Spinal cord (tissue), 10 donors: ENCODE results near the gene PPFIBP2. TPM values are rescaled to one million over a fixed set of nuclear protein-coding genes. Genes with fewer than 3 reads are reported as not detected.

Experiments
- DNase-seq, 6 donors: peaks; one replicate each; pipeline versions ENCODE4 v3.0.0 to v3.0.0-alpha.2; 2013 to 2015; ENCODE audit warnings: low spot score in 6 of 6, low read depth in 4 of 6
- H3K27ac ChIP-seq: one replicate; pipeline ENCODE4 v1.5.1; 2013; ENCODE audit warnings: low read depth, low read length, control low read depth
- H3K27me3 ChIP-seq: one replicate; pipeline ENCODE4 v1.6.1; 2013; ENCODE audit warnings: low read length; ENCODE audit not compliant: control insufficient read depth, insufficient read depth
- H3K36me3 ChIP-seq: one replicate; pipeline ENCODE4 v1.6.1; 2013; ENCODE audit warnings: low read length; ENCODE audit not compliant: control insufficient read depth, insufficient read depth
- H3K4me1 ChIP-seq: one replicate; pipeline ENCODE4 v1.6.1; 2013; ENCODE audit warnings: low read length; ENCODE audit not compliant: control insufficient read depth, insufficient read depth
- H3K4me3 ChIP-seq: one replicate; pipeline ENCODE4 v1.5.1; 2013; ENCODE audit warnings: low read depth, low read length, control low read depth
- H3K9me3 ChIP-seq: one replicate; pipeline ENCODE4 v1.6.1; 2013; ENCODE audit warnings: low read length; ENCODE audit not compliant: control insufficient read depth, insufficient read depth
- WGBS: methylation state at CpG from one replicate; pipeline ENCODE4 v1.1.5; 2013; ENCODE audit warnings: missing lambda C conversion rate; ENCODE audit not compliant: insufficient coverage; 5-methylcytosine and 5-hydroxymethylcytosine counted together
- polyA plus RNA-seq, 2 donors: library from polyadenylated mRNA; unstranded; fragments of 120-200 nt; gene quantifications; one replicate each; pipeline ENCODE4 v1.2.1, GENCODE V29; 2013; ENCODE audit not compliant: insufficient read length in 2 of 2
- total RNA-seq, 2 donors: library from RNA; depleted of rRNA in 1 of 2; stranded (reverse); fragments of 120-200 nt in 1 of 2; fragments of >200 nt in 1 of 2; gene quantifications; one replicate each; pipeline versions ENCODE4 v1.2.3 to v1.2.4, GENCODE V29; 2013 to 2014
- donor health status: healthy.

The PPFIBP2 gene
- total and polyA plus RNA-seq, 4 donors: 14.3 to 23.8 (median 19.1) TPM

DNA sequence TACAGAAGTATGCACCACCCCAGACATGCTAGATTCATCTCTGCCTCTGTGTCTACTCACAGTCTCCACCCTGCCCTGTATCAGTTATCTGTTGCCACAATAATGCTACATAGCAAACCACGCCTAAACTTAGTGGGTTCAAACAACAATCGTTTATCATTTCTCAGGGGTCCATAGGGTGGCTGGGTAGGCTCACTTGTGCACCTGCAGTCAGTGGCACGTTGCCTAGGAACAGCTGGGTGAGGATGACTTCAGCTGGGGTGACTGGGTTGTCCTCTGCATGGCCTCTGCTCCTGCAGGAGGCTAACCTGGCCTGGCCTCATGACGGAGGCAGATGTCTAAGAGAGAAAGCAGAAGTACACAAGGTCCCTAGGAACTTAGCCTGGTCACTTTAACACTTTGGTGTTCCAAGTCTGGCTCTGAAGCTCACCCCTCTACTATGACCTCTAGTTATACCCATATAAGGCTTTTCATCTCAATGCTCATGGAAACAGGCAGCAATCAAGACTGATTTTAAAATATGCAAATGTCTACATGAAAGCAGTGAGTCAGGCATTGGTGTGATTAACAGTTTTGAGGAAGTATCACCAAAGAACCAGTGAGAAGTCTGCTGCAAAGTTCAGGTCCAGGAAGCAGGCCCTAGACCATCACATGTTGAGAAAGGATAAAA, 17.8 kb upstream of the PPFIBP2 start:
- DNase-seq: no peak
- Histone ChIP-seq H3K27ac (no peak overlapping the region), H3K4me3 (no peak overlapping the region), H3K9me3 (no peaks in the 10 kb centered on the region), H3K27me3 (no peaks in the 10 kb centered on the region), H3K36me3 (no peaks in the 10 kb centered on the region), H3K4me1 (peaks cover 7% of the 10 kb centered on the region)
- 82% methylated on average over 3 of the region's 4 CpGs for whole genome bisulfite sequencing

DNA sequence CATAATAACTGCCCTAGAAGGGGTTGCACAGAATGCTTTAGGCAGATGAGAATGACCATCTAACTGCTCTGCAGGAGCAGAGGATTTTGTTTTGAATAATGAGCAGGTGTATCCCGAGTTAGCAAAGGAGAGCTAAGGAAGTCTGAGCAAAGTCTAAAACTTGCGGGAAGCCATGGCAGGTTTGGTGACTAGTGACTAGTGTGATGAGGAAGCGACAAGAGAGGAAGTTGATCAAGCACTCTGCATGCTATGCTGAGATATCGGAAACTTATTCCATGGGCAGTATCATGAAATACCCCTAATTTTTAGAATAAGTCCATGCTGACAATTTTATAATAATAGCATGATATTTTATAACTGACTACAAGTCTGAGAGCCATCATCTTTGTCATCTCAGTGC, 15.6 kb upstream of the PPFIBP2 start:
- no peak for DNase-seq
- no peaks in the 10 kb centered on the region for H3K9me3 ChIP-seq
- H3K27me3 ChIP-seq: no peaks in the 10 kb centered on the region

DNA sequence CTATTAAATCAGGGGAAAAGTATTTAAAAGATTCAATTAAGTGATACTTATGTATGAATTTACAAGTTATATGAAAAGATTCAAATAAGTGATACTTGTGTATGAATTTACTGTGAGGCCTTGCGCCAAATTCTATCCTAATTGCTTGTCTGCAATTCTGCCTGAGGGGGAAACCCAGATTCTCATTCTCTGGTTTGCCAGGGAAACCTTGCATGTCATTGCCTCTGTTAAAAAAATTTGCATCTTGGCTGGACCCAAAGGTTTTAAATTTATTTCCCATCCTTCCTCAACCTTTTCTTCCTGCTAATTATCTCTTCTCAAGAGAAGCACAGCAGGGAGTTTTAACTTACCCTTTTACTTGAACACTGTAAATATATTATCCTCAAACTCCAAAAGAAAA, 14.7 kb upstream of the PPFIBP2 start:
- Histone ChIP-seq H3K36me3 (no peaks in the 10 kb centered on the region), H3K9me3 (no peaks in the 10 kb centered on the region), H3K27ac (no peak overlapping the region), H3K4me3 (no peak overlapping the region), H3K4me1 (peaks cover 7% of the 10 kb centered on the region), H3K27me3 (no peaks in the 10 kb centered on the region)
- 27% methylated on average over 1 of the region's 1 CpG for WGBS
- DNase-seq: peak in 2 of 6 donors; percentile 69 to 84

More for the DNA sequence above, 15.6 kb upstream of the PPFIBP2 start:
- 87% methylated on average over 2 of the region's 4 CpGs for WGBS
- Histone ChIP-seq H3K4me3 (no peak overlapping the region), H3K4me1 (peaks cover 7% of the 10 kb centered on the region), H3K27ac (no peak overlapping the region), H3K36me3 (no peaks in the 10 kb centered on the region)

DNA sequence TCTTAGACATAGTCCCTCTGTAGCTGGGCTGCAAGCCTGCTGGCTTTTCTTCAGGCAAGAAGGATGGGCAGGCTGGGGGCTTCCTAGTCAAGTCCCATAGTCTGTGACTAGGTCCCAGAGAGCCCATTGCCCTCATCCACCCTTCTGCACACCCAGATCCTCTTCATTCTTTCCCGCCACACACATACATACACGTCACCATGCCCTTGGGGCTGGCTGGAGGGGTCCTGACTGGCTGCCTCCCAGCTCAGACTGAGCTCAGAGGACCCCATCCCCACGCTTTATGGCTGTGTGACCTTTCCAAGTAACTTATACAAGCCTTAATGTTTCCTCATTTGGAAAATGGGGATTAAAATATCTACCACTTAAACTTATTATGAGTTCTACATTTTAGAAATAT, 13.5 kb upstream of the PPFIBP2 start:
- peaks cover 7% of the 10 kb centered on the region for H3K4me1 ChIP-seq
- no peaks in the 10 kb centered on the region for H3K9me3 ChIP-seq
- no peaks in the 10 kb centered on the region for H3K36me3 ChIP-seq
- H3K27me3 ChIP-seq: no peaks in the 10 kb centered on the region
- DNase-seq: no peak
- WGBS: 88% methylated on average over 2 of the region's 3 CpGs
- no peak overlapping the region for H3K27ac ChIP-seq
- no peak overlapping the region for H3K4me3 ChIP-seq

DNA sequence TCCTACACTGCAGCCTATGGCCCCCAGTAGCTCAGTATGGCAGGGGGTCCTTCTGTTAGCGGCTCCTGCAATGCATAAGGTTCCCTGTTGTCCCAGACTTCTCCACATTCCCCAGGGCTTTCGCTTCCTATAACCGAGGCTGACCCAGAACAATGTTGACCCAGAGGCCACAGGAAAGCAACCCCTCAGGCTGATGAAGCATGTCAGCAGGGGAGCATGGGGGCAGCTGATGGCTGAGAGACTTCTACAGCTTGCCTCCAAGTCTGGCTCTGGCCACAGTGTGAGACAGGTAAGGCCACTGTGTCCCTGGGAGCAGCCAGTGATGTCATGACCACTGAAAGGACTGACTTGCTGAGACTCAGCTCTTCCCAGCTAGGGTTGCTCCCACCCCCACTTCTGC, 12.5 kb upstream of the PPFIBP2 start:
- Histone ChIP-seq H3K36me3 (no peaks in the 10 kb centered on the region), H3K4me1 (peaks cover 7% of the 10 kb centered on the region), H3K27ac (no peak overlapping the region), H3K4me3 (no peak overlapping the region), H3K9me3 (no peaks in the 10 kb centered on the region), H3K27me3 (no peaks in the 10 kb centered on the region)
- DNase-seq: no peak
- WGBS: 81% methylated on average over 3 of the region's 3 CpGs

DNA sequence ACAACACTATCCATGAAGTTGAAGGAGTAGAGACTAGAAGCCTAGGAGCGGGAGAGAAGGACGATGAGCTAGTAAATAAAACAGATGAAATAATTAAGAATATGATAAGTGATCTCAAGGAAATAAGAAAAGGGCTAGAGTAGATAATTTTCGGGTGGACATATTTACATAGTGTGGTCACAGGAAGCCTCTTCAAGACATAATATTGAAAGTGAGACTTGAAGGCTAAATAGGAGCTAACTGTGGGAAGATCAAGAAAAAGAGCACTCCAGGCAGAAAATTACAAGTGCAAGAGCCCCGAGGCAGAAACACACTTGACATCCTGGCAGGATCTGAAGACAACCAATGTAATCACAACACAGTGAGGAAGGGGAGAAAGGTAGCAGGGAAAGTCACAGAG, 11.9 kb upstream of the PPFIBP2 start:
- no peaks in the 10 kb centered on the region for H3K9me3 ChIP-seq
- no peaks in the 10 kb centered on the region for H3K36me3 ChIP-seq
- no peaks in the 10 kb centered on the region for H3K27me3 ChIP-seq
- no peak overlapping the region for H3K4me3 ChIP-seq
- no peak for DNase-seq
- WGBS: 89% methylated on average over 3 of the region's 4 CpGs
- peaks cover 7% of the 10 kb centered on the region for H3K4me1 ChIP-seq
- H3K27ac ChIP-seq: no peak overlapping the region

DNA sequence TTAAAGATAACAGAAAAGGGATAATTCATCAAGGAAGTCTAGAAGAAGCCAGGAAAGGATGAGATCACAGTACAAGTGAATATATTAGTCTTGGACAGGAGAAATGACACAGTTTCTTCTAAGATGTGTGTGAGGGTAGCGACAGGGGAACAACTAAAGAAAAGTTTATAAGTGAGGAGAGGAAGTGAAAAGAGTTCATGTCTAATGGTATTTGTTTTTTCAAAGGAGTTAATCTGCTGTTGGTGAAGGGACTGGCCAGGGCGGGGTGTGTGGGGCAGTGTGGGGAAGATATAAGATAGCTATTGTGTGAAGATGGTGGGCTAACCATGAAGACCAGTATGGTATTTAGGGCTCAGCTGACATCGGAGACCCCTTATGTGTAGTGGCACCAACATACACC, 7.6 kb upstream of the PPFIBP2 start:
- H3K4me3 ChIP-seq: no peak overlapping the region
- WGBS: 100% methylated on average over 2 of the region's 3 CpGs
- no peaks in the 10 kb centered on the region for H3K27me3 ChIP-seq
- no peaks in the 10 kb centered on the region for H3K36me3 ChIP-seq
- no peak overlapping the region for H3K27ac ChIP-seq
- H3K9me3 ChIP-seq: no peaks in the 10 kb centered on the region
- no peak for DNase-seq
- H3K4me1 ChIP-seq: peaks cover 1% of the 10 kb centered on the region

DNA sequence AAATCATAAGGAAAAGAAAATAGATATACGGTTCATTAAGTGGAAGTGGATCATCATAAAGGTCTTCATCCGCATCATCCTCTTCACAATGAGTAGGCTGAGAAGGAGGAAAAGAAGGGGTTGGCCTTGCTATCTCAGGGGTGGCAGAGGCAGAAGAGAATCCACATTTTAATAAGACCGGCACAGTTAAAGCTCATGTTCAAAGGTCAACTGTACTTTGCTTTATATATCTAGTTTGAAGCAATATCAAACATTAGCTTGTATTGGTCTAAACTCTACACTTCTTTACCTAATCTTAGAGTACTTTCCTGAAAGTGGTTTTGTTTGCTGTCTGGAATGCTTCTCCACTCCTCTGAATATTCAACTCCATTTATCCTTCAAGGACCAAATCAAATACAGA, 5.7 kb upstream of the PPFIBP2 start:
- peaks cover 12% of the 10 kb centered on the region for H3K4me1 ChIP-seq
- H3K36me3 ChIP-seq: no peaks in the 10 kb centered on the region
- no peak overlapping the region for H3K27ac ChIP-seq
- H3K27me3 ChIP-seq: no peaks in the 10 kb centered on the region
- WGBS: no CpG with 5 or more reads among the region's 3 CpGs
- no peak overlapping the region for H3K4me3 ChIP-seq
- no peak for DNase-seq
- H3K9me3 ChIP-seq: no peaks in the 10 kb centered on the region

DNA sequence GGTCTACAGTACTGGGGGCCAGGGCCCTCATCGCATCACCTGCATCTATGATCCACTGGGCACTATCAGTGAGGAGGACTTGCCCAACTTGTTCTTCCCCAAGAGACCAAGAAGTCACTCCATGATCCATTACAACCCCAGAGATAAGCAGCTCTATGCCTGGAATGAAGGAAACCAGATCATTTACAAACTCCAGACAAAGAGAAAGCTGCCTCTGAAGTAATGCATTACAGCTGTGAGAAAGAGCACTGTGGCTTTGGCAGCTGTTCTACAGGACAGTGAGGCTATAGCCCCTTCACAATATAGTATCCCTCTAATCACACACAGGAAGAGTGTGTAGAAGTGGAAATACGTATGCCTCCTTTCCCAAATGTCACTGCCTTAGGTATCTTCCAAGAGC, 3.8 kb upstream of the PPFIBP2 start:
- H3K4me3 ChIP-seq: no peak overlapping the region
- H3K27me3 ChIP-seq: peaks cover 10% of the 10 kb centered on the region
- H3K36me3 ChIP-seq: no peaks in the 10 kb centered on the region
- H3K4me1 ChIP-seq: peaks cover 24% of the 10 kb centered on the region
- DNase-seq: no peak
- H3K27ac ChIP-seq: no peak overlapping the region
- H3K9me3 ChIP-seq: no peaks in the 10 kb centered on the region
- WGBS: 80% methylated on average over 2 of the region's 2 CpGs

DNA sequence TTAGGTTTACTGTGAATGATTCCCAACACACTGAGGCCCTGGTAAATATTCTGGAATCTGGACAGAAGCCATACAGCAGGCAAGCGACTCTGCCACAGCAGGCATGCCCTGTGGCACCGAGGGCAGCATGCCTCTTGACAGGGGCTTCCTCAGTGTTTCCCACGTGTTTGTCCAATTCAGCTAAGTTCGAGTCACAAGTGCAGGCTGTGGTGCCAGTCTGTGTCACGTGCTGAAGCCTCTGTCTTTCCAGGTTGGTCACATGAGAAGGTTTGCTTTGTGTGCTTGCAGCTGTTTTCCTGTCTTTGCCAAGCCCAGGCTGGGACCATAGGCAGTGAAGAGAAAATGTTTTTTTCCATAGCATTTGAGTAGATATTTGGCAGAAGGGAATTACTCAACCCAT, 2.4 kb upstream of the PPFIBP2 start:
- peaks cover 24% of the 10 kb centered on the region for H3K4me1 ChIP-seq
- no peaks in the 10 kb centered on the region for H3K36me3 ChIP-seq
- H3K27ac ChIP-seq: no peak overlapping the region
- 20% methylated on average over 5 of the region's 5 CpGs for WGBS
- H3K9me3 ChIP-seq: no peaks in the 10 kb centered on the region
- no peak overlapping the region for H3K4me3 ChIP-seq
- H3K27me3 ChIP-seq: peaks cover 10% of the 10 kb centered on the region
- DNase-seq: peak in 2 of 6 donors; percentile 73 to 82
